Omental fat pad (tissue), 4 donors: ENCODE results near the gene DGKZ. TPM values are rescaled to one million over a fixed set of nuclear protein-coding genes. Genes with fewer than 3 reads are reported as not detected.
"Not testable (repeated sequence)": the region's sequence is repeated elsewhere in the genome, so short reads cannot be mapped to it uniquely, and the experiment has no call there.

Experiments used
- ATAC-seq: fragments of 150-250 bp; one replicate; pipeline ENCODE4 v1.9.1; 2016; ENCODE audit warnings: mild to moderate bottlenecking, moderate library complexity; ENCODE audit not compliant: low FRiP score
- DNase-seq: peaks from one replicate; pipeline ENCODE4 v3.0.0-alpha.2; 2019; ENCODE audit warnings: low spot score
- total RNA-seq, 4 donors: library from RNA; depleted of rRNA; stranded (reverse); fragments of >200 nt; gene quantifications; one replicate each; pipeline ENCODE4 v1.1.0, GENCODE V29; 2016
- TF ChIP-seq, protein P1 (sequence below), 3 donors: fragments of 450-650 bp; IDR thresholded peaks; one replicate each; pipeline ENCODE4 v1.5.1; 2016 to 2017; ENCODE audit warnings: antibody characterized with exemption in 3 of 3, mild to moderate bottlenecking in 3 of 3, moderate library complexity in 2 of 3

DGKZ gene
- total RNA-seq, 4 donors from 2014 or later: 29.2 to 79.4 (median 63.3) TPM

DNA sequence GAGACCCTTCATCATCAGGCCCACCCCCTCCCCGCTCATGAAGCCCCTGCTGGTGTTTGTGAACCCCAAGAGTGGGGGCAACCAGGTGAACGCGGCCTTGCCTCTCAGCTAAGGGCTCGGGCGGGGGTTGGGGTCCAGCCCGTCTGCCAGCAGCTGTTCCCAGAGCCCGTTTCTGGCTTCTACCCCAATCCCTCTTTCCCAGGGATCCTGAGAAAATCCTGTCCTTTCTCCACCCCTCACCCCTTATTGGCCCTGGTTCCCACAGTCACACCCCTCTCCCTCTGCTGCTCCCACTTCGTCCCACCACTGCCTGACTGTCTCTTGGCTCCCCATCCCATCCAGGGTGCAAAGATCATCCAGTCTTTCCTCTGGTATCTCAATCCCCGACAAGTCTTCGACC lies 24.8 kb downstream of the DGKZ start:
- ATAC-seq: no peak
- TF ChIP-seq, protein P1, sequence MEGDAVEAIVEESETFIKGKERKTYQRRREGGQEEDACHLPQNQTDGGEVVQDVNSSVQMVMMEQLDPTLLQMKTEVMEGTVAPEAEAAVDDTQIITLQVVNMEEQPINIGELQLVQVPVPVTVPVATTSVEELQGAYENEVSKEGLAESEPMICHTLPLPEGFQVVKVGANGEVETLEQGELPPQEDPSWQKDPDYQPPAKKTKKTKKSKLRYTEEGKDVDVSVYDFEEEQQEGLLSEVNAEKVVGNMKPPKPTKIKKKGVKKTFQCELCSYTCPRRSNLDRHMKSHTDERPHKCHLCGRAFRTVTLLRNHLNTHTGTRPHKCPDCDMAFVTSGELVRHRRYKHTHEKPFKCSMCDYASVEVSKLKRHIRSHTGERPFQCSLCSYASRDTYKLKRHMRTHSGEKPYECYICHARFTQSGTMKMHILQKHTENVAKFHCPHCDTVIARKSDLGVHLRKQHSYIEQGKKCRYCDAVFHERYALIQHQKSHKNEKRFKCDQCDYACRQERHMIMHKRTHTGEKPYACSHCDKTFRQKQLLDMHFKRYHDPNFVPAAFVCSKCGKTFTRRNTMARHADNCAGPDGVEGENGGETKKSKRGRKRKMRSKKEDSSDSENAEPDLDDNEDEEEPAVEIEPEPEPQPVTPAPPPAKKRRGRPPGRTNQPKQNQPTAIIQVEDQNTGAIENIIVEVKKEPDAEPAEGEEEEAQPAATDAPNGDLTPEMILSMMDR (IDR thresholded peaks at IDR 0.05): no peak

DNA sequence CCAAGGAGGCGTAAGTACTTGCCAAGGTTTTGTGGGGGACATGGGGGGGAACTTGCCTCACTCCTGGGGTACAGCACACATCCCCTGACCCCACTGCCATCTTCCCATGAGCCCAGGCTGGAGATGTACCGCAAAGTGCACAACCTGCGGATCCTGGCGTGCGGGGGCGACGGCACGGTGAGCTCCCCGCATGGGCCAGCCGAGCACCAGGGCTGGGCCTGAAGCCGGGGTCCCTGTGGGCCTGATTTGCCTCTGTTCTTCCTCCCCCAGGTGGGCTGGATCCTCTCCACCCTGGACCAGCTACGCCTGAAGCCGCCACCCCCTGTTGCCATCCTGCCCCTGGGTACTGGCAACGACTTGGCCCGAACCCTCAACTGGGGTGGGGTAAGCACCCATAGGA lies 25.2 kb downstream of the DGKZ start:
- not testable (repeated sequence) for DNase-seq, ATAC-seq

More for the DNA sequence above, 24.8 kb downstream of the DGKZ start:
- no peak for DNase-seq

DNA sequence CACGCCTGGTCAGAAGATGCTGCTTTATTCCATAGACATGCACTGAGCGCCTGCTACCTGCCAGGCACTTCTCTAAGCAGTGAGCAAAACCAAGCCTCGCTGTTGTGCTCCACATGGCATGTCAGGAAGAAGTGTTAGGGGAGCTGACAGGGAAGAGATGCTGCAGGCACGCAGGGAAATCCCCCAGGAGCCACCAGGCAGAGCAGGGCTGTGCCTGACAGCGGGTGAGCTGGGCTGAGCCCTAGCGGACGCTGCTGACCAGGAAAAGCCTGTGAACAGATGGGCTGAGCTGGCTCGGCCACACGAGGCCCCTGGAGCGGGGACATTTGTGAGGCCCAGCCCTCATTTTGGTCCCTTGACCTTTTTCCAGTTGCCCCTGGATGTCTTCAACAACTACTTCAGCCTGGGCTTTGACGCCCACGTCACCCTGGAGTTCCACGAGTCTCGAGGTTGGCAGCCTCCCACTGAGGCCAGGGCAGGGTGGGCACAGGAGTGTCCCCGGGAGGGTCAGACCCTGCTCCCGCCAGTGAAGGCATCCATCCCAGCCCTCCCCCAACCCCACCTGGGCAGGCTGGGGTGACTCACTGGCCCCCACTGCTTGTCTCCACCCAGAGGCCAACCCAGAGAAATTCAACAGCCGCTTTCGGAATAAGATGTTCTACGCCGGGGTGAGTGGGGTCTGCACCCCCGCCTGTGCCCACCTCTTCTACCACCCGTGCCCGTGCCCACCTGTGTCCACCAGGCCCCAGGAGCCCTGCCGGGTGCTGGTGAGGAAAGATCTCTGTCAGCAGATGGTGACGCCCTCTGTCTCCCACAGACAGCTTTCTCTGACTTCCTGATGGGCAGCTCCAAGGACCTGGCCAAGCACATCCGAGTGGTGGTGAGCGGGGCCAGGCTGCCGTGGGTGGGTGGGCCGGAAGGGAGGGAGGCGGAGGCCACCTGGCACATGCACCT lies 26.8 kb downstream of the DGKZ start:
- ATAC-seq (no peak), DNase-seq (no peak)
- TF ChIP-seq, protein P1 (IDR thresholded peaks at IDR 0.05): no peak

DNA sequence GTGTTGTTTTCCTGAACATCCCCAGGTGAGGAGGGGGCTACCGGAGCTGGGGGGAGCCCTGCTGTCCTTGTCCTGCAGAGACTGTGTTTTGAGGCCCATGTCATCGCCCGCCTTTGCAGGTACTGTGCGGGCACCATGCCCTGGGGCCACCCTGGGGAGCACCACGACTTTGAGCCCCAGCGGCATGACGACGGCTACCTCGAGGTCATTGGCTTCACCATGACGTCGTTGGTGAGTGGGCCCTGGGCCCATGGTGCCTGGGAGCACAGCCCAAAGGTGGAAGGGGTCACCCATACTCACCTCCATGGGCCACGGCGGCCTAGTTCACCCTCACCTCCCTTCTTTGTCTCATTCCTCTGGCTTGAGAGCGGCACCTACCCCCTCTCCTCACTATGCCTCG lies 27.6 kb downstream of the DGKZ start:
- DNase-seq: no peak
- TF ChIP-seq, protein P1 (IDR thresholded peaks at IDR 0.05): no peak
- no peak for ATAC-seq

DNA sequence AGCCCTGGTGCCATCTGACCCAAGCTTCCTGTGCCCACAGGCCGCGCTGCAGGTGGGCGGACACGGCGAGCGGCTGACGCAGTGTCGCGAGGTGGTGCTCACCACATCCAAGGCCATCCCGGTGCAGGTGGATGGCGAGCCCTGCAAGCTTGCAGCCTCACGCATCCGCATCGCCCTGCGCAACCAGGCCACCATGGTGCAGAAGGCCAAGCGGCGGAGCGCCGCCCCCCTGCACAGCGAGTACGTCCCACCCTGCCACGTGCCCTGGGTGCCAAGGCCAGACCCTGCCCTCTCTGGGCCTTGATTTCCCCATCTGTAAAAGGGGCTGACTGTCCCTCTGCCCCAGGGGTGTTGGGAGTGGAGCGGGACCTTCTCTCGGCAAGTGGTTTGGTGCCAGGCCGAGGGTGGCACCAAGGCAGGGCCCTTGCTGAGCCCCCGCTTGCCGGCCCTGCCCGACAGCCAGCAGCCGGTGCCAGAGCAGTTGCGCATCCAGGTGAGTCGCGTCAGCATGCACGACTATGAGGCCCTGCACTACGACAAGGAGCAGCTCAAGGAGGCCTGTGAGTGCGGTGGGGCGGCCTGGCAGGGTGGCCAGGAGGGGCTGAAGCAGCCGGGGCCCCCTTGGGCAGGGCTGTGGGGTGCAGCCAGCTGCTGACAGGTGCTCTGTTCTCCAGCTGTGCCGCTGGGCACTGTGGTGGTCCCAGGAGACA lies 28.3 kb downstream of the DGKZ start:
- no peak for ATAC-seq
- no peak for DNase-seq
- TF ChIP-seq, protein P1 (IDR thresholded peaks at IDR 0.05): no peak

DNA sequence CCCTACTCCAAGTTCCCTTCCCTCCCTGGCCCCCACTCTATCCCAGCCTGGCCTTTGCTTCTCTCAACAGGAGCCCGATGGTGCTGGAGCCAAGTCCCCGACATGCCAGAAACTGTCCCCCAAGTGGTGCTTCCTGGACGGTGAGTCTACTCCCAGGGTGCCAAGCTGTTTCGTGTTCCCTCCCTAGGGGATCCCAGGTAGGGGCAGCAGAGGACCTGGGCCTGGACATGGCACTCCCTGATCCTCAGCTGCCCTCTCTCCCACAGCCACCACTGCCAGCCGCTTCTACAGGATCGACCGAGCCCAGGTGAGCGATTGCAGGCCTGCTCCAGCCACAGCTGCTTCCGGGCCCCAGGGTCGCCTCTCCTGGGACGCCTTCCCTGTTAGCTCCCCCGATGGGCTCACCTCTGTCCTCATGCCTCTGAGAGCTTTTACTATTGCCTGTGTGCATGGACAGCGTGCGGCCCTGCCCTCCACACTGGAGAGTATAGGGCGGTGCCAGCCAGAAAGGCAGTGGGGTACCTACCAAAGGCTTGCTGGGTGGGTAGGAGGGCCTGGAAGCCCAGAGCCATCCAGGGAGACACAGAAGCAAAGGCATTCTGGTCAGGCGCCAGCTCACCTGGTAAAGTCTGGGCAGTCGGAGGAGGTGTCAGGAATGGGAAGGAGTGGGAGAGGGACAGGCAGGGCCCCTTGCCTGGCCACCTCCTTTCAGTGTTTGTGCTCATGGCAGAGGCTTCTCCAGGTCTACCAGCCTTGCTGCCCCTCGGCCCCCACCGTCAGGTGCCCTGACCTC lies 29.2 kb downstream of the DGKZ start:
- DNase-seq: no peak
- TF ChIP-seq, protein P1 (IDR thresholded peaks at IDR 0.05): no peak
- ATAC-seq: no peak

DNA sequence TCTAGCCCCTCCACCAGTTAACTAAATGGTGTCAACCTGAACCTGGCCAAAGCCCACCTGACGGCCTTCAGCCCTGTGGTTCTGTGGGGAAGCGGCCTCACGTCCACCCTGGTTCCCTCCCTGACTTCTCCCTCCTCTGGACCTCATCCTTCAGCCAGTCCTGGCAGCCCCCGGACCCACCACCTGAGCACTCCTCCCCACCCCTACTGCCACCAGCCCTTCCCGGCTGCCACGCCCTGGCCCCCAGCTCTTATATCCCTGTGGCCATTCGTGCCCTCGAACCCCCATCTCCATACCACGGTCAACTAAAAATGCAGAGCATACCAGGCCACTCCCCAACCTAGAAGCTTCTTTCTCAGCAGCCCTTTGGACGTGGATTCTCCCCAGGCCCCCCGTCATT lies 30.0 kb downstream of the DGKZ start:
- ATAC-seq: no peak
- TF ChIP-seq, protein P1 (IDR thresholded peaks at IDR 0.05): no peak

More for the DNA sequence above, 30.0 kb downstream of the DGKZ start:
- no peak for DNase-seq
